ENCODE data around the gene ADAR. TPM values are rescaled to one million over a fixed set of nuclear protein-coding genes. Genes with fewer than 3 reads are reported as not detected.

Gene ADAR
- total and polyA plus RNA-seq, 2 of the 8 experiments (the other 6 are each of a cell fraction or from before 2014, with no cell fraction given): 125 to 242 TPM

DNA sequence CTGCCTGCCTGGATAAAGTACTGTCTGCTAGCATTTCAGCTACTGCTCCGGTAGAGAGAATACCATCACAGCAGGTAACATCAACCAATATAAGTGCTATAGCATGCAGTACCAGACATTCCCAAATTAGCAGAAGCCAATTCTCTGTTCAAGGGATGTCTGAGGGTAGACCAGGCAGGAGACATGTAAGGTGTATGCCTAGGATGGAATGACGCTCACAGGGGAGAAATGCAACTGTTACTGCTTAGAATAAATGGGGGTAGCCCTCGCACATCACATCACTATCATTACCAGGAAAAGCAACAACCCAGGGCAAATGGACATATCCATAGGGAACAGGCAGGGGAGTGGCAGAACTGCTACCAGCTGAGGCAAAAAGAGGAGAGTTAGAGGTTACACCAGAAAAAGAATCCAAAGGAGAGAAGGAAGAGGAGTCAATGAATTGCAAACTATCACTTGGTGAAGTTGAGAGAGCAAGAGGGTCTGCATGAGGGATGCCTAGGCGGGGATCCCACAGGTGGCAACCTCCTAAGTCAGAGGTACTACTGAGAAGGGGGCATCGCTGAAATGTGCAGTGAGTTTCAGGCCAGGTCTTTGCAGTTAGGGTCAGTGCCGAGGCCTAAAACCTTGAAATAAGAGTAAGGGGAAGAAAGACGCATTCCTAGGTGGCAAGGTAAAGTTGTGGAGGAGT lies 50.6 kb downstream of the ADAR start:
- H2AFZ ChIP-seq (ENCODE audit: low read length): no peak overlapping the region
- H3K36me3 ChIP-seq (ENCODE audit: control insufficient read depth in 2 of 4, insufficient read depth in 4 of 4, low read length in 3 of 4): peaks cover 18 to 35% (median 34%) of the 10 kb centered on the region in 4 experiments
- no peak overlapping the region for H3K18ac ChIP-seq (ENCODE audit: extremely low read depth, low read length)
- H3K27ac ChIP-seq (ENCODE audit: low read depth, low read length): peak overlapping the region; percentile 42; the same call in 1 of the 2 replicates
- peaks cover 5 to 14% (median 7%) of the 10 kb centered on the region in 4 experiments; a peak in 5 of 7 replicates for H3K4me1 ChIP-seq (replicated peaks in 1 of 4; ENCODE audit: control insufficient read depth in 3 of 4, insufficient read depth in 4 of 4, low read length in 3 of 4)
- peaks cover 10% of the 10 kb centered on the region for H3K23me2 ChIP-seq (ENCODE audit: low read depth, low read length)
- peaks cover 7 to 31% of the 10 kb centered on the region in 2 experiments; a peak in 3 of 4 replicates for H3K79me2 ChIP-seq (ENCODE audit: control insufficient read depth in 1 of 2, insufficient read depth in 2 of 2, low read length in 2 of 2)
- H3K4me3 ChIP-seq (ENCODE audit: extremely low read depth in 1 of 4, insufficient read depth in 2 of 4, low read depth in 3 of 4, low read length in 4 of 4): peak overlapping the region; percentile 52 to 92 (median 82)
- H4K5ac ChIP-seq (ENCODE audit: insufficient read length, low read depth, low read length): no peak overlapping the region
- peak overlapping the region; percentile 81 to 99 for H3K4me2 ChIP-seq (ENCODE audit: insufficient read depth in 1 of 2, low read depth in 2 of 2, low read length in 2 of 2)
- H2BK12ac ChIP-seq (ENCODE audit: low read depth, low read length): no peak overlapping the region
- H3K14ac ChIP-seq (ENCODE audit: insufficient read length): no peak overlapping the region
- H3K56ac ChIP-seq (replicated peaks; ENCODE audit: insufficient read length, low read depth, low read length): no peak overlapping the region
- H3K27me3 ChIP-seq (replicated peaks in 1 of 4; ENCODE audit: control insufficient read depth in 3 of 4, extremely low read depth in 1 of 4, insufficient read depth in 3 of 4, low read length in 3 of 4): no peaks in the 10 kb centered on the region
- DNase-seq (ENCODE audit: low read depth in 1 of 2, low spot score in 2 of 2) (no peak), FAIRE-seq (no peak)
- no peak overlapping the region for H2BK120ac ChIP-seq (replicated peaks; ENCODE audit: low read depth, low read length)
- POLR2A ChIA-PET (ENCODE audit: partially characterized antibody): interaction anchor here (0.7 to 1.1 kb wide), 3 partner anchors 10 to 414 kb away, joined by 3 read pairs; partner anchors contain the start of genes CHRNB2 and SHC1
- H2BK5ac ChIP-seq (ENCODE audit: low read depth, low read length): 0 out of 2 replicates have a peak overlapping the region, but pooled peaks have one; percentile 68
- H3K79me1 ChIP-seq (ENCODE audit: low read depth, low read length): peaks cover 6% of the 10 kb centered on the region
- H4K20me1 ChIP-seq (replicated peaks in 1 of 2; ENCODE audit: control insufficient read depth in 1 of 2, insufficient read depth in 2 of 2, low read length in 2 of 2): peaks cover 2 to 3% of the 10 kb centered on the region in 2 experiments
- no peak overlapping the region for H4K91ac ChIP-seq (replicated peaks; ENCODE audit: insufficient read length, low read length)
- no peak overlapping the region for H3K23ac ChIP-seq (ENCODE audit: insufficient read length)
- 34% methylated on average over 7 of the region's 7 CpGs; no CpG with 5 or more reads in 1 of the 2 experiments for WGBS, 2 experiments (ENCODE audit: extremely low coverage in 1 of 2, insufficient coverage in 1 of 2, insufficient read length in 1 of 2, insufficient replicate concordance in 2 of 2, low coverage in 1 of 2, low lambda C conversion rate in 2 of 2, missing lambda C conversion rate in 1 of 2)
- H2BK20ac ChIP-seq (ENCODE audit: low read length): no peak overlapping the region
- H3K9me3 ChIP-seq (ENCODE audit: insufficient read depth in 2 of 2, low read depth in 1 of 2, low read length in 1 of 2): no peaks in the 10 kb centered on the region
- H3K4ac ChIP-seq (replicated peaks; ENCODE audit: insufficient read length, low read depth, low read length): peak overlapping the region; percentile 4
- H2AK5ac ChIP-seq (ENCODE audit: low read depth, low read length): no peak overlapping the region
- no peak overlapping the region for H4K8ac ChIP-seq (ENCODE audit: extremely low read depth, insufficient read depth, low read length)
- no peak overlapping the region for H2BK15ac ChIP-seq (ENCODE audit: low read length)
- peak overlapping the region in 3 of 4 experiments; percentile 21 to 90 (median 70); a peak in 6 of 7 replicates for H3K9ac ChIP-seq (replicated peaks in 1 of 4; ENCODE audit: extremely low read depth in 1 of 4, low read depth in 3 of 4, low read length in 3 of 4)
- CTCF ChIA-PET (ENCODE audit: partially characterized antibody): interaction anchor here (1.6 to 2.4 kb wide), 3 partner anchors 11 to 321 kb away, joined by 4 to 13 read pairs (median 6); no protein-coding TSS in a partner anchor
- TF ChIP-seq RAD21 (IDR thresholded peaks at IDR 0.05 in 1 of 2, conservative IDR thresholded peaks at IDR 0.05 in 1 of 2; ENCODE audit: low read depth in 2 of 2, low read length in 2 of 2): no peak
- TF ChIP-seq RFX5 (IDR thresholded peaks at IDR 0.05; ENCODE audit: borderline replicate concordance, low read depth, low read length): no peak
- TF ChIP-seq, protein P1, sequence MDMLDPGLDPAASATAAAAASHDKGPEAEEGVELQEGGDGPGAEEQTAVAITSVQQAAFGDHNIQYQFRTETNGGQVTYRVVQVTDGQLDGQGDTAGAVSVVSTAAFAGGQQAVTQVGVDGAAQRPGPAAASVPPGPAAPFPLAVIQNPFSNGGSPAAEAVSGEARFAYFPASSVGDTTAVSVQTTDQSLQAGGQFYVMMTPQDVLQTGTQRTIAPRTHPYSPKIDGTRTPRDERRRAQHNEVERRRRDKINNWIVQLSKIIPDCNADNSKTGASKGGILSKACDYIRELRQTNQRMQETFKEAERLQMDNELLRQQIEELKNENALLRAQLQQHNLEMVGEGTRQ (IDR thresholded peaks at IDR 0.05; ENCODE audit: low read length): no peak
- TF ChIP-seq, protein P2, sequence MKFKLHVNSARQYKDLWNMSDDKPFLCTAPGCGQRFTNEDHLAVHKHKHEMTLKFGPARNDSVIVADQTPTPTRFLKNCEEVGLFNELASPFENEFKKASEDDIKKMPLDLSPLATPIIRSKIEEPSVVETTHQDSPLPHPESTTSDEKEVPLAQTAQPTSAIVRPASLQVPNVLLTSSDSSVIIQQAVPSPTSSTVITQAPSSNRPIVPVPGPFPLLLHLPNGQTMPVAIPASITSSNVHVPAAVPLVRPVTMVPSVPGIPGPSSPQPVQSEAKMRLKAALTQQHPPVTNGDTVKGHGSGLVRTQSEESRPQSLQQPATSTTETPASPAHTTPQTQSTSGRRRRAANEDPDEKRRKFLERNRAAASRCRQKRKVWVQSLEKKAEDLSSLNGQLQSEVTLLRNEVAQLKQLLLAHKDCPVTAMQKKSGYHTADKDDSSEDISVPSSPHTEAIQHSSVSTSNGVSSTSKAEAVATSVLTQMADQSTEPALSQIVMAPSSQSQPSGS (IDR thresholded peaks at IDR 0.05; ENCODE audit: low read length): no peak
- TF ChIP-seq RNF2 (IDR thresholded peaks at IDR 0.05; ENCODE audit: borderline replicate concordance, low read depth, low read length, missing control alignments, poor library complexity, severe bottlenecking): no peak
- no peak for TF ChIP-seq CREB1 (IDR thresholded peaks at IDR 0.05)
- TF ChIP-seq SRF (IDR thresholded peaks at IDR 0.05; ENCODE audit: low read depth, low read length): no peak
- no peak for TF ChIP-seq POLR2AphosphoS5 (IDR thresholded peaks at IDR 0.05; ENCODE audit: low read depth, low read length)
